Kidney epithelial cell (primary cell): Measurements from ENCODE around the gene EDEM2. TPM values are rescaled to one million over a fixed set of nuclear protein-coding genes. Genes with fewer than 3 reads are reported as not detected.

Experiments used
- DNase-seq: peaks from one replicate; pipeline ENCODE4 v3.0.0-alpha.2; 2010; ENCODE audit warnings: low read depth
- H3K27me3 ChIP-seq: 2 replicates; pipeline ENCODE4 v1.6.0; 2011; ENCODE audit warnings: low read length; ENCODE audit not compliant: control insufficient read depth, insufficient read depth
- H3K36me3 ChIP-seq: 2 replicates; pipeline ENCODE4 v1.5.1; 2011; ENCODE audit warnings: low read length; ENCODE audit not compliant: control insufficient read depth, insufficient read depth
- H3K4me3 ChIP-seq: 2 replicates; pipeline ENCODE4 v1.5.1; 2011; ENCODE audit warnings: low read depth, mild to moderate bottlenecking, control low read depth, low read length
- CTCF ChIP-seq: IDR thresholded peaks from 2 replicates; pipeline ENCODE4 v1.5.1; 2011; ENCODE audit warnings: mild to moderate bottlenecking, moderate library complexity, low read length, control low read depth, inconsistent platforms; ENCODE audit not compliant: insufficient read depth, poor library complexity, severe bottlenecking
- total RNA-seq: library from RNA; depleted of rRNA; stranded (reverse); fragments of >200 nt; gene quantifications from 2 replicates; pipeline ENCODE4 v1.2.3, GENCODE V29; 2015

Gene EDEM2
- total RNA-seq, 1 donor from 2014 or later, result 34.7 TPM

- no peaks in the 10 kb centered on the region for H3K27me3 ChIP-seq
- peaks cover 4% of the 10 kb centered on the region for H3K36me3 ChIP-seq
- DNase-seq, result no peak
- TF ChIP-seq CTCF, result no peak
- no peak overlapping the region for H3K4me3 ChIP-seq
Measured at GRCh38 chr20:35134880-35135279, 12.3 kb downstream of the EDEM2 start.

GRCh38 chr20:35134472-35134871 lies 12.7 kb downstream of the EDEM2 start:
- Histone ChIP-seq H3K4me3 (no peak overlapping the region), H3K27me3 (no peaks in the 10 kb centered on the region), H3K36me3 (peaks cover 4% of the 10 kb centered on the region)
- no peak for DNase-seq
- TF ChIP-seq CTCF, result no peak

GRCh38 chr20:35133735-35134134 lies 13.4 kb downstream of the EDEM2 start:
- DNase-seq, result no peak
- H3K36me3 ChIP-seq, result peaks cover 4% of the 10 kb centered on the region
- H3K4me3 ChIP-seq, result no peak overlapping the region
- TF ChIP-seq CTCF, result no peak
- H3K27me3 ChIP-seq, result no peaks in the 10 kb centered on the region

- no peak for DNase-seq
- peaks cover 4% of the 10 kb centered on the region for H3K36me3 ChIP-seq
- no peak for TF ChIP-seq CTCF
- no peak overlapping the region for H3K4me3 ChIP-seq
- no peaks in the 10 kb centered on the region for H3K27me3 ChIP-seq
Measured at GRCh38 chr20:35133031-35133430, 14.1 kb downstream of the EDEM2 start.

GRCh38 chr20:35131934-35132333 lies 15.2 kb downstream of the EDEM2 start:
- no peak for DNase-seq
- no peaks in the 10 kb centered on the region for H3K27me3 ChIP-seq
- no peak overlapping the region for H3K4me3 ChIP-seq
- TF ChIP-seq CTCF, result no peak
- peaks cover 4% of the 10 kb centered on the region for H3K36me3 ChIP-seq

GRCh38 chr20:35129647-35130069 lies 17.5 kb downstream of the EDEM2 start:
- TF ChIP-seq CTCF, result no peak
- DNase-seq, result no peak
- Histone ChIP-seq H3K4me3 (no peak overlapping the region), H3K36me3 (peaks cover 3% of the 10 kb centered on the region), H3K27me3 (no peaks in the 10 kb centered on the region)
